Spinal cord (tissue), 10 donors: ENCODE data around the gene RNF145. TPM values are rescaled to one million over a fixed set of nuclear protein-coding genes. Genes with fewer than 3 reads are reported as not detected.
"Not testable (repeated sequence)": the region's sequence is repeated elsewhere in the genome, so short reads cannot be mapped to it uniquely, and the experiment has no call there.

Source experiments
- DNase-seq, 6 donors: peaks; one replicate each; pipeline versions ENCODE4 v3.0.0 to v3.0.0-alpha.2; 2013 to 2015; ENCODE audit warnings: low spot score in 6 of 6, low read depth in 4 of 6
- H3K27ac ChIP-seq: one replicate; pipeline ENCODE4 v1.5.1; 2013; ENCODE audit warnings: low read depth, low read length, control low read depth
- H3K27me3 ChIP-seq: one replicate; pipeline ENCODE4 v1.6.1; 2013; ENCODE audit warnings: low read length; ENCODE audit not compliant: control insufficient read depth, insufficient read depth
- H3K36me3 ChIP-seq: one replicate; pipeline ENCODE4 v1.6.1; 2013; ENCODE audit warnings: low read length; ENCODE audit not compliant: control insufficient read depth, insufficient read depth
- H3K4me1 ChIP-seq: one replicate; pipeline ENCODE4 v1.6.1; 2013; ENCODE audit warnings: low read length; ENCODE audit not compliant: control insufficient read depth, insufficient read depth
- H3K4me3 ChIP-seq: one replicate; pipeline ENCODE4 v1.5.1; 2013; ENCODE audit warnings: low read depth, low read length, control low read depth
- H3K9me3 ChIP-seq: one replicate; pipeline ENCODE4 v1.6.1; 2013; ENCODE audit warnings: low read length; ENCODE audit not compliant: control insufficient read depth, insufficient read depth
- WGBS: methylation state at CpG from one replicate; pipeline ENCODE4 v1.1.5; 2013; ENCODE audit warnings: missing lambda C conversion rate; ENCODE audit not compliant: insufficient coverage; 5-methylcytosine and 5-hydroxymethylcytosine counted together
- polyA plus RNA-seq, 2 donors: library from polyadenylated mRNA; unstranded; fragments of 120-200 nt; gene quantifications; one replicate each; pipeline ENCODE4 v1.2.1, GENCODE V29; 2013; ENCODE audit not compliant: insufficient read length in 2 of 2
- total RNA-seq, 2 donors: library from RNA; depleted of rRNA in 1 of 2; stranded (reverse); fragments of 120-200 nt in 1 of 2; fragments of >200 nt in 1 of 2; gene quantifications; one replicate each; pipeline versions ENCODE4 v1.2.3 to v1.2.4, GENCODE V29; 2013 to 2014
- donor health status: healthy.

Gene RNF145
- total and polyA plus RNA-seq, 4 donors: 52.2 to 105 (median 85.6) TPM

GRCh38 chr5:159171274-159171673 lies 38.1 kb downstream of the RNF145 start:
- H3K4me3 ChIP-seq: no peak overlapping the region
- DNase-seq: no peak
- no peaks in the 10 kb centered on the region for H3K9me3 ChIP-seq
- H3K27me3 ChIP-seq: no peaks in the 10 kb centered on the region
- no peaks in the 10 kb centered on the region for H3K4me1 ChIP-seq
- no CpG with 5 or more reads among the region's 3 CpGs for WGBS
- H3K27ac ChIP-seq: no peak overlapping the region
- H3K36me3 ChIP-seq: peaks cover 3% of the 10 kb centered on the region

GRCh38 chr5:159170021-159170420 lies 39.3 kb downstream of the RNF145 start:
- H3K27ac ChIP-seq: no peak overlapping the region
- DNase-seq: no peak
- no peak overlapping the region for H3K4me3 ChIP-seq
- H3K9me3 ChIP-seq: no peaks in the 10 kb centered on the region
- no peaks in the 10 kb centered on the region for H3K27me3 ChIP-seq
- peaks cover 3% of the 10 kb centered on the region for H3K36me3 ChIP-seq
- H3K4me1 ChIP-seq: no peaks in the 10 kb centered on the region

- Histone ChIP-seq H3K9me3 (no peaks in the 10 kb centered on the region), H3K4me1 (no peaks in the 10 kb centered on the region), H3K4me3 (no peak overlapping the region), H3K27me3 (no peaks in the 10 kb centered on the region), H3K36me3 (no peaks in the 10 kb centered on the region), H3K27ac (no peak overlapping the region)
- DNase-seq: no peak
- WGBS: no CpG with 5 or more reads among the region's 2 CpGs
Measured at GRCh38 chr5:159166416-159166815, 42.9 kb downstream of the RNF145 start.

GRCh38 chr5:159163701-159164046 lies 45.7 kb downstream of the RNF145 start:
- Histone ChIP-seq H3K27me3 (no peaks in the 10 kb centered on the region), H3K9me3 (no peaks in the 10 kb centered on the region), H3K36me3 (no peaks in the 10 kb centered on the region), H3K4me1 (no peaks in the 10 kb centered on the region), H3K27ac (no peak overlapping the region), H3K4me3 (no peak overlapping the region)
- 76% methylated on average over 2 of the region's 2 CpGs for WGBS
- DNase-seq: no peak

- Histone ChIP-seq H3K9me3 (no peaks in the 10 kb centered on the region), H3K27me3 (no peaks in the 10 kb centered on the region), H3K4me3 (no peak overlapping the region), H3K4me1 (no peaks in the 10 kb centered on the region), H3K36me3 (no peaks in the 10 kb centered on the region), H3K27ac (no peak overlapping the region)
- 88% methylated on average over 1 of the region's 1 CpG for WGBS
- DNase-seq: no peak
Measured at GRCh38 chr5:159163027-159163700, 46.2 kb downstream of the RNF145 start.

- H3K4me1 ChIP-seq: no peaks in the 10 kb centered on the region
- no peak overlapping the region for H3K4me3 ChIP-seq
- WGBS: no CpG with 5 or more reads among the region's 9 CpGs
- H3K9me3 ChIP-seq: no peaks in the 10 kb centered on the region
- DNase-seq: no peak
- no peak overlapping the region for H3K27ac ChIP-seq
- H3K27me3 ChIP-seq: no peaks in the 10 kb centered on the region
- H3K36me3 ChIP-seq: no peaks in the 10 kb centered on the region
Measured at GRCh38 chr5:159161361-159162214, 47.8 kb downstream of the RNF145 start.

- not testable (repeated sequence) for H3K4me1 ChIP-seq, DNase-seq, H3K4me3 ChIP-seq, H3K27ac ChIP-seq, H3K27me3 ChIP-seq, H3K36me3 ChIP-seq, H3K9me3 ChIP-seq
- 55% methylated on average over 3 of the region's 4 CpGs for WGBS
Measured at GRCh38 chr5:159158553-159159091, 50.7 kb downstream of the RNF145 start.

- WGBS: 89% methylated on average over 1 of the region's 1 CpG
- Histone ChIP-seq H3K27me3 (no peaks in the 10 kb centered on the region), H3K4me1 (no peaks in the 10 kb centered on the region), H3K36me3 (no peaks in the 10 kb centered on the region), H3K4me3 (no peak overlapping the region), H3K9me3 (no peaks in the 10 kb centered on the region), H3K27ac (no peak overlapping the region)
- no peak for DNase-seq
Measured at GRCh38 chr5:159157552-159157951, 51.8 kb downstream of the RNF145 start.

- H3K4me1 ChIP-seq: no peaks in the 10 kb centered on the region
- H3K9me3 ChIP-seq: no peaks in the 10 kb centered on the region
- no peak overlapping the region for H3K4me3 ChIP-seq
- H3K36me3 ChIP-seq: no peaks in the 10 kb centered on the region
- no peaks in the 10 kb centered on the region for H3K27me3 ChIP-seq
- DNase-seq: peak; percentile 33 to 91 (median 52)
- WGBS: 83% methylated on average over 3 of the region's 6 CpGs
- H3K27ac ChIP-seq: no peak overlapping the region
Measured at GRCh38 chr5:159156426-159157238, 52.7 kb downstream of the RNF145 start.
